Stomach (tissue), 4 donors: ENCODE data around the gene MMD2.

Experiments used
- POLR2A ChIP-seq, 4 donors: fragments of 450-650 bp; IDR thresholded peaks; one replicate each; pipeline ENCODE4 v1.6.1; 2016; ENCODE audit warnings: antibody characterized with exemption in 4 of 4, control low read depth in 2 of 4, mild to moderate bottlenecking in 1 of 4, moderate library complexity in 1 of 4
- TF ChIP-seq, protein P1 (sequence below), 7 experiments: fragments of 450-650 bp in 4 of 7; fragments of 200-600 bp in 3 of 7; sonication (generic) in 3 of 7; IDR thresholded peaks; one replicate each; pipeline ENCODE4 v1.5.1; 2016 to 2019; ENCODE audit warnings: antibody characterized with exemption in 7 of 7, control low read depth in 2 of 7, mild to moderate bottlenecking in 1 of 7

GRCh38 chr7:4998910-4999309, 39.9 kb upstream of the MMD2 start:
- TF ChIP-seq, protein P1, sequence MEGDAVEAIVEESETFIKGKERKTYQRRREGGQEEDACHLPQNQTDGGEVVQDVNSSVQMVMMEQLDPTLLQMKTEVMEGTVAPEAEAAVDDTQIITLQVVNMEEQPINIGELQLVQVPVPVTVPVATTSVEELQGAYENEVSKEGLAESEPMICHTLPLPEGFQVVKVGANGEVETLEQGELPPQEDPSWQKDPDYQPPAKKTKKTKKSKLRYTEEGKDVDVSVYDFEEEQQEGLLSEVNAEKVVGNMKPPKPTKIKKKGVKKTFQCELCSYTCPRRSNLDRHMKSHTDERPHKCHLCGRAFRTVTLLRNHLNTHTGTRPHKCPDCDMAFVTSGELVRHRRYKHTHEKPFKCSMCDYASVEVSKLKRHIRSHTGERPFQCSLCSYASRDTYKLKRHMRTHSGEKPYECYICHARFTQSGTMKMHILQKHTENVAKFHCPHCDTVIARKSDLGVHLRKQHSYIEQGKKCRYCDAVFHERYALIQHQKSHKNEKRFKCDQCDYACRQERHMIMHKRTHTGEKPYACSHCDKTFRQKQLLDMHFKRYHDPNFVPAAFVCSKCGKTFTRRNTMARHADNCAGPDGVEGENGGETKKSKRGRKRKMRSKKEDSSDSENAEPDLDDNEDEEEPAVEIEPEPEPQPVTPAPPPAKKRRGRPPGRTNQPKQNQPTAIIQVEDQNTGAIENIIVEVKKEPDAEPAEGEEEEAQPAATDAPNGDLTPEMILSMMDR (IDR thresholded peaks at IDR 0.05) = no peak
- no peak for TF ChIP-seq POLR2A (IDR thresholded peaks at IDR 0.05)
